C4-2B (cell line): ENCODE results near the gene SLC9C2.
"Not testable (repeated sequence)": the region's sequence is repeated elsewhere in the genome, so short reads cannot be mapped to it uniquely, and the experiment has no call there.

Experiments used
- H3K27ac ChIP-seq: fragments of 450-650 bp; 2 replicates; pipeline ENCODE4 v1.5.1; 2017
- ZFX ChIP-seq: fragments of 450-650 bp; IDR thresholded peaks from 2 replicates; pipeline ENCODE4 v1.6.1; 2017
- TF ChIP-seq, protein P1 (sequence below): fragments of 450-650 bp; conservative IDR thresholded peaks from 2 replicates; pipeline ENCODE4 v1.5.1; 2017; ENCODE audit warnings: mild to moderate bottlenecking

Gene SLC9C2, protein sequence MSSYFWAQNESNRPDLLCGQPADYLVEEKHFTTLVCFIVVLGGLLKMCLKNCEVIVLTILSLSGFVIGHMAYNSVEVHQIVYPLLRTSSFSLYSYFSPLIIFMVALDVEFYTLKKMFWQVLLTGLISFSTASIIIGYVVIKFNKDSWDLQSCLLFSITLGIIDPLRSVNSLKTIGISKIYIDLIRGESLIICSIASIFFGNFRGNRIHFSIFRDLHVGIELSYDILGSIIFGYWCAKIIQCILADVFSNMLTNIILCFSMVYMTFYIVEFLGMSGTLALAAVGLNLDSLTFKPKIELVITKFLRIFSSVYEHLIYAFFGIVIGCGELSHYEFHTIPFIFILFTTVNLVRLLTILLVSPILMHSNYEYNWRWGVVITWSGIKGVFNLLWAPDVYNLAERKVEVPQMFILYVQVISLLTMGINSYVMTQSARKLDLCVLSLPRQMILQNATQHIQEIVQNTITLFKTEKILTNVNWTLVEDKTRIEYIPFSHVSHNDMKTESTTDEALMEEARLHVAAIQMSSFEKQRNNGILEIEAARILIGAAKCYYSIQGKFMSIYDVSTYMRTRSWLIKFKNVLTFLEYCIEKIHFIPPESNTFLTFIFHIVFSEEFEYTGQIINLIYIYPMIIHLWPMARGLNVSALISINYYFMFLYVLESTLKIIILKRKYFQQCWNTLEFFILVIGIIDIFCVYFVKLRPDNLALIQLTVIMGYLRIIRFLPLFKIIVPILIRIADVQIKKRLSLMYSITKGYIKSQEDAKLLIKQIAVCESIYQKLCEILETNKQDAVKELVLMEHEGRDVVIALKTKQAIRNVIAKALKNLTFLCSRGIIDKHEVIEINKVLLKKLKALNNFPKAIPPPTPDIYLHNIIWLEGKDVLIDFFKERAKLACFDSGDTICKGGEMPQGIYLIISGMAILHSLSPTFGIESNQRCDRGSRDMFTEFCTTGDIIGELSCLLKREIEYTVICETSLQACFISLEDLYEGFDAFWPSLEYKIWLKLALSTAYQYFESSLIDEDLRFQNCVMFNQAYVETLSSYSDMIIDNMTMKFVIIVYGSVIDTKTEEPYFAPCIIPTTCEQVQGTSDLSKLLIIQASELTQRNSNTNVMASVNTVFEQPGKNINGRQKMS

DNA sequence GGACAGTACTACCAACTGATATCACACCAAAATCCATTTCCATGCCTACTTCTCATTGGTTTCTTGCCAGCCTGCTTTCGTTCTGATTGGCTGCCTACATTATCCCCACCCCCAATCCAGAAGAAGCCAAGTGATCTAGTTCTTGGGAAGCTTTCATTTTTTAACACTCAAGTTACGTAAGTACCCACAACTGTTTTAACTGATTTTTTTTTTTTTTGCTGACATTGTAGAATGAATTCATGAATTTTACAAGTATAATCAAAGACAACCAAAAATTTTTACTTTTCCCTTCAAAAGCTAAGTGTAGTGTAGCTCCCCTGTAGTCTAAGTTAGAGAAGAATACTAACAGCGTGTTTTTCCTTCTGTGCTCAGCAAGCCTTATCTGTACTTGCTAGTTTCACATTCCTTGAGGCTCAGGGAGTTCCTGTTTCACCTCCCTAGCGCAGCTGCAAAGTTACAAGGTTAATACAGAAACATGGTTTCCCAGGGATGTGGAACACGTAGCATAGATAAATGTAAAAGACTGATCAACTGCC is at the start of gene SLC9C2:
SLC9C2 (minus strand) TSS at position 17 of the 536 bp plus-strand sequence. CDS start 1,296 bp downstream, outside the sequence.
- H3K27ac ChIP-seq = no peak within 1 kb of the TSS
- TF ChIP-seq, protein P1, sequence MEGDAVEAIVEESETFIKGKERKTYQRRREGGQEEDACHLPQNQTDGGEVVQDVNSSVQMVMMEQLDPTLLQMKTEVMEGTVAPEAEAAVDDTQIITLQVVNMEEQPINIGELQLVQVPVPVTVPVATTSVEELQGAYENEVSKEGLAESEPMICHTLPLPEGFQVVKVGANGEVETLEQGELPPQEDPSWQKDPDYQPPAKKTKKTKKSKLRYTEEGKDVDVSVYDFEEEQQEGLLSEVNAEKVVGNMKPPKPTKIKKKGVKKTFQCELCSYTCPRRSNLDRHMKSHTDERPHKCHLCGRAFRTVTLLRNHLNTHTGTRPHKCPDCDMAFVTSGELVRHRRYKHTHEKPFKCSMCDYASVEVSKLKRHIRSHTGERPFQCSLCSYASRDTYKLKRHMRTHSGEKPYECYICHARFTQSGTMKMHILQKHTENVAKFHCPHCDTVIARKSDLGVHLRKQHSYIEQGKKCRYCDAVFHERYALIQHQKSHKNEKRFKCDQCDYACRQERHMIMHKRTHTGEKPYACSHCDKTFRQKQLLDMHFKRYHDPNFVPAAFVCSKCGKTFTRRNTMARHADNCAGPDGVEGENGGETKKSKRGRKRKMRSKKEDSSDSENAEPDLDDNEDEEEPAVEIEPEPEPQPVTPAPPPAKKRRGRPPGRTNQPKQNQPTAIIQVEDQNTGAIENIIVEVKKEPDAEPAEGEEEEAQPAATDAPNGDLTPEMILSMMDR = no peak
- no peak for TF ChIP-seq ZFX

DNA sequence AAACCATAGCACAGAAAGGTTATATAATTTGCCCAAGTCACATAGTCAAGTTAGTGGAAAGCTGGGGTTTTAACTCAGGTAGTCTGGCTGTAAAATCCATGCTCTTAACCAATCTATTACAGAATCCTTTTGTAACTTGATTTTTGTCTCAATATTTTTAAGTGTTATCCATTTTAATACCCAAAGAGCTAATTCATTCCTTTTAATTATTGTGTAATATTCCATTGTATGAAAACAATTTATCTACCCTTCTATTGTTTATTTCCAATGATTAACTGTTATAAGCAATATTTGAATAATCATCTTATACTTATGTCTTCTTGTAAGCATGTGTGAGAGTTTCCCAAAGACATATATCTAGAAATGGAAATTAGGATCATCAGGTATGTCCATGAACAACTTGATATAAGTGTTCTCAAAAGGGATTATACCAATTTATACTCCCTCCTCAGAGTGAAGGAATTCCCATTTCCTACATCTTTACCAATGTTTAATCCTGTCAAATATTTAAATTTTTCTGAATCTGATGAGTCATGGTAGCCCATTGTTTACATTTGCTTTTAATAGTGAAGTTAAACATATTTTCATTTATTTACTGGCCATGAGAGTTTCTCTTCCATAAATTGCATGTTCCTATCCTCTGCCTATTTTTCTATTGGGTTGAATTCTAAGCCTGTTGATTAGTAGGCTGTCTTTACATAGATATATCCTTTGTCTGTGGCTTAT is 46.2 kb upstream of the SLC9C2 start:
- no peak overlapping the region for H3K27ac ChIP-seq
- TF ChIP-seq ZFX = no peak
- TF ChIP-seq, protein P1 = no peak

DNA sequence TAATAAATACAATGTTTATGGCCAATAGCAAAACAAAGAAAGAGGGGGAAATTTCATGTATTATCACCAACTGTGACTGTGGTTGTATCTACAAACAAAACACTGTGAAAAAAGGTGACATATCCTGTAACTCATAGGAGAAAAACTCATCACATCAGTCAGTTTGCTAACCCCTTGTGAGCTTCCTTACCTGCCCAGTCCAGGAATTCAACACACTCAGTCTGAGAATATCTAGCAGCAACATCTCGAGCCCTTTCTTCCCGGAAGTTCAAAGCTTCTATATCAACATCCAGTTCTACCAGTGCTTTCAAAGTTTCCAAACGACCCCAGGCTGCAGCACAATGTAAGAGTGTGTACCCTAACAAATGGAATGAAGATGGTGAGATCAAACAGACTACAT is 43.8 kb upstream of the SLC9C2 start:
- TF ChIP-seq, protein P1 = no peak
- no peak for TF ChIP-seq ZFX
- no peak overlapping the region for H3K27ac ChIP-seq

DNA sequence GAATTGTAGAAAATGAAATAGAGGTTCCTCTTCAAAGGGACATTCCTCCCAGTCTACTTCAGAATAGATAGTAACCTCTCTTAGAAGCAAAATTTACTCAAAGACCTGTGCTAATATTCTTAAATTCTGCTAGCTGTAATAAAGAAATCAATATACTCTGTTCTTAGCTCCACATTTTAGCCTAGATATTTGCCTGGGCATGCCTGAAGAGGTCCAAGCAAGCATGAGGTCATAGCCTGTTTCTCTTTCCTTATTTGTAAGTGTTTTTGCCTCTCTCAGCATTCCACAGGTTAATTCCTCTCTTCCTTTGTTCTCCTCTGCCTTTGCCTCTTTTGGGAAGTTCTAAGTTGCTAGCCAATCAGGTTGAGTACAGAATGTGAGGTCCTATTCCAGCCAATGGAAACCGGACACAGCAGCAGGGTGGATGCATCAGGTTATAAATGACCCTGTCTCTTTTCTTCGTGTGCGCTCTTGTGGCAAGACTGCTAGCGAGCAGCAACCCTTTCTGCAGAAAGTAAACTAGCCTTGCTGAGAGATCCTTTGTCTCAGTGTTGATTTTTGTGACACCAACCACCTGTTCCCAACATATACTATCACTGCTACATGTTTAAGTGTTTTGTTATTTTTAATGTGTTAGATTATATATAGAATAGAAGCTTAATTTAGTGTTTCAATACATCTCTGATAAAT is 39.7 kb upstream of the SLC9C2 start:
- not testable (repeated sequence) for H3K27ac ChIP-seq

DNA sequence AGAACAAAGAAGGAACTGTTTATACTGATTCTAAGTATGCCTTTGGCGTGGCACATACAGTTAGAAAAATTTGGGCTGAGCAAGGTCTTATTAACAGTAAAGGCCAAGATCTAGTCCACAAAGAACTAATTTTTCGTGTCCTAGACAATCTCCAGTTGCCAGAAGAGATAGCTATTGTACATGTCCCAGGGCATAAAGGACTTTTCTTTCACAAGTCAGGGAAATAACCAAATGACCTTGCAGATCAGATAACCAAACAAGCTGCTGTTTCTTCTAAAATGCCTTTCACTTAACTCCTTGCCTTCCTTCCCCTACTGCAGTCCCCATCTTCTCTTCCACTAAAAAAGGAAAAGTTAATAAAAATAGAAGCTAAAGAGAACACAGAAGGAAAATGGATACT is 36.2 kb upstream of the SLC9C2 start:
- no peak overlapping the region for H3K27ac ChIP-seq
- TF ChIP-seq, protein P1 = no peak
- no peak for TF ChIP-seq ZFX

DNA sequence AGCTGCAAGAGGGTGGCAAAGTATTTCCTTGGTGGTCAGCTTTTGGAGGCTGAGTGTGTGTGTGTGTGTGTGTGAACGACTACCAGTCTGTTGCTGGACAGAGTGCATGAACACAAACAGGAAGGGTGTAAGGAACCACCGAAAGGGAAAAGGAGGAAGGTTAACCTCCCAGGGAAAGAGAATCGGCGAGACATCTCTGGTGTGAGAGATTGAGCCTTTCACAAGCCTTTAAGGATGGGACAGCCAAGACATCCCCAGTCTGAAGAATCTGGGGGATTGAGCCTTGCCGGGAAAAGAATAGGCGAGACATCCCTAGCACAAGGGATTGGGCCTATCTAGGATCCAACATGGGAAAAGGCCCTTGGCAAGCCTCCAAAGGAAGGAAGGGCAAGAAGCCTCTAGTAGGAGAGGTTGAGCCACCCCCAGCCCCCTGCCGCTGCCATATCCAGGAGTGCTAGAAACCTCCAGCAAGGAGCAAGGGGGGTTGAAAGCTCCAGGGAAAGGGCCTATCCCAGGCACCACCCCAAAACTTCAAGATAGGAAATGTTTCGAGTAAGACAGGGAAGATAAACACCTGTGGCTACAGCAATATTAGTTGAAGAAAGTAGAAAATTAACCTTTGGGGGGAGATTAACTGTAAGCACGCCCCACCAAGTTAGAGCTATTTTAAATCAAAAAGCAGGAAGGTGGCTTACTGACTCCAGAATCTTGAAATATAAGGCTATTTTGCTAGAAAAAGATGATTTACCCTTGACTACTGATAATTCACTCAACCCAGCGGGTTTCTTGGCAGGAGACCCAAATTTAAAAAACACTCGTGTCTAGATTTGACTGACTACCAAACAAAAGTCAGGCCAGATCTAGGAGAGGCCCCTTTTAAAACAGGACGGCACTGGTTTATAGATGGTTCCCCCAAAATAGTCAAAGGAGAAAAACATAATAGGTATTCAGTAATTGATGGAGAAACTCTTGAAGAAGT is 35.5 kb upstream of the SLC9C2 start:
- TF ChIP-seq, protein P1 = no peak
- TF ChIP-seq ZFX = no peak
- no peak overlapping the region for H3K27ac ChIP-seq

DNA sequence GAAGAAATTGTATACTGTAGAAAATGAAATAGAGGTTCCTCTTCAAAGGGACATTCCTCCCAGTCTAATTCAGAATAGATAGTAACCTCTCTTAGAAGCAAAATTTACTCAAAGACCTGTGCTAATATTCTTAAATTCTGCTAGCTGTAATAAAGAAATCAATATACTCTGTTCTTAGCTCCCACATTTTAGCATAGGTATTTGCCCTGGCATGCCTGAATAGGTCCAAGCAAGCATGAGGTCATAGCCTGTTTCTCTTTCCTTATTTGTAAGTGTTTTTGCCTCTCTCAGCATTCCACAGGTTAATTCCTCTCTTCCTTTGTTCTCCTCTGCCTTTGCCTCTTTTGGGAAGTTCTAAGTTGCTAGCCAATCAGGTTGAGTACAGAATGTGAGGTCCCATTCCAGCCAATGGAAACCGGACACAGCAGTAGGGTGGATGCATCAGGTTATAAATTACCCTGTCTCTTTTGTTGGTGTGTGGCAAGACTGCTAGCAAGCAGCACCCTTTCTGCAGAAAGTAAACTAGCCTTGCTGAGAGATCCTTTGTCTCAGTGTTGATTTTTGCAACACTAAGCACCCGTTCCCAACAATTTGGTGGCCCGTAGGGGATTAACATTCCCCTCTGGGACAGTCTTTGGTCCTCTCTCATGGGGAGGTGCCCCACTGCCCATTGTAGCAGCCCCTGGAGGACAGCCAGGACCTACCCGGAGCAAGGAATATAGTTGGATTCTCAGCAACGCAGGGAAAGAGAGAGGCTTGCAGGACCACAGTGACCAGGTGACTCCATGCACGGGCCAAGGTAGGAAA is 34.6 kb upstream of the SLC9C2 start:
- H3K27ac ChIP-seq = not testable (repeated sequence)
